ENCODE results near the gene HAPSTR1.
"Not testable (repeated sequence)": the region's sequence is repeated elsewhere in the genome, so short reads cannot be mapped to it uniquely, and the experiment has no call there.

Gene HAPSTR1

DNA sequence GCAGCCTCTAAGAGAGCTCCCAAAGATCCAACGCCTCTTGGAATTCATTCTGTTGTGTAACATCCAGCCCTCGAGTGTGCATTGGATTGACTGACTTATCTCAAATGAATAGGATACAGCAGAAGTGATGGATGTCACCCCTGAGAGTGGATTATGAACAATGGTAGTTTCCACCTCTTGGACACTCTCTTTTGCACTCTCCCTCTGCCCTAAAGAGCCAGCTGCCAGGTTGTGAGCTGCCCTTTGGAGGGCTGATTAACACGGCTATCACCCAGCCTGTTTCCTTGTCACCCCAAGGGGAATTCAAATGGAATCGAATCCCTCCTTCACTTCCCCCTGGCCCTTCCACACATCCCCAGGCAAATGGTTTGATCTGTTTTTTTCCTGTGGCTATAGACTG, 21.2 kb upstream of the HAPSTR1 start:
- FAIRE-seq: no peak
- no peak for DNase-seq (ENCODE audit: insufficient read length, low spot score)

DNA sequence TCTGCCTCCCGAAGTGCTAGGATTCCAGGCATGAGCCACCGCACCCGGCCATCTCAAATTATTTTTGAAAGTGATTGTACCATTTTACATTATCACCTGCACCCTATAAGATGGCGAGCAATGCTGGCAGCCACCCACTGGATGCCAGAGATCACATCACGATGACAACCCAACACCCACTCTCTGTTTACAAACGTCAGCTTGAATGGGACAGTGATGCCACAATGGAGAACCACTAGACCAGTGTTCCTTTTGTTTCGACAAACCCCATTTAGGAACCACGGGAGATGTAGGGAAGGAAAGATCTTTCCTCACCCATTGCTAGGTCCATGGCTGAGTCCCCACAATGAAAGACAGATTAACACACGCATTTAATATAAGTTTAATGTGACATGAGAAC, 20.1 kb upstream of the HAPSTR1 start:
- DNase-seq (ENCODE audit: insufficient read length, low spot score) (no peak), FAIRE-seq (no peak)

DNA sequence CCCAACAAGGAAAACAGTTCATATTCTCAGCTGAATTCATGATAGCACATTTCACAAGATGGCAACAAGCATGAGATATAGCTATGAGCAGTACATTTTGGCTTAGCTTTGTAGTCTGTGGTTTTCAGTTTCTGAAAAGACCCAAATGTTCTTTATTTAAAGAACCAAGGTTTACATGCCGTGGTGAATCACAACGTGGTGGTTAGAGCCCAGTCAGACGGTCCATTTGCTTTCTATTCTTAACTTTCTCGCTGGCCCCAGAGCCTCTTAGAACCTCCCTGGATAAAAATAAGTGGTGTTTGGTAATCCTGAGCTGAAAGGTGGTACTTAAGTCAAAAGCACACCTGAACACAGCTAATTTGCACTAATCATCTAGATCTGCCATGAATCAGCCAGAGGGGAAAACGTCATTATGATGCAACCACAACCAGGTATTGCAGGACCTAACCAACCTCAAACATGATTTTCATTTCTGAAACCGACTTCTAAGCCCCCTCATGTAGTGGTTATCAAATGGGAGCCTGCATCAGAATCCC, 18.6 kb upstream of the HAPSTR1 start:
- FAIRE-seq: peak; percentile 54
- DNase-seq (ENCODE audit: insufficient read length, low spot score): no peak

DNA sequence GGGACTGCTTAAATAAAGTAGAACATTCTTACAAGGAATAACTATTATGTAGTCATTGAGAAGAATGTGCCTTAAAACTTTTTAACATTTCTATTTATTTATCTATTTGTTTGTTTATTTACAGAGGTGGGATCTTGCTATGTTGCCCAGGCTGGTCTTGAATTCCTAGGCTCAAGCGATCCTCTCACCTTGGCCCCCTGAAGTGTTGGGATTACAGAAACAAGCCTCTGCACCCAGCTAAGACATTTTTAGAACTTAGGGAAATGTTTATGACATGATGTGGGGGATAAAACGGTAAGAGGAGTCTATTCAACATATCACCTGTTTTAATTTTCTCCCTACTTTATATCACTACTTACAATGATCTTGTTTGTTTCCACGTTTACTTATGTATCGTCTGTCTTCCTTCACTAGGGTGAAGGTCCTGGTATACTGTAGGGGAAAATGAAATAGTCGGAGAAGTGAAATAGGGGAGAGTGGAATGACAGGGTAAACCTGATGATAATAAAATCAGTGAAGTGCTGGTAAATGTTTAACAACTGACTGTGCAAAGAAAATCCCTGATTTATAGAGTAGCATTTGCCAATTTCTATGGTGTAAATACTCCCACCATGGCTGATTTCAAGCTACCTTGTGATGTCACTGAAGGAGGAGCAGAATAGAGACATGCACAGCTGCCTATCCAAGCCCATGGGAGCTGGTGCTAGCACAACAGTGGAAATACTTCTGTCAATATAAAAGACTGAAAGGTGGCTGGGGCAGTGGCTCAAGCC, 16.0 kb upstream of the HAPSTR1 start:
- FAIRE-seq: no peak
- no peak for DNase-seq (ENCODE audit: insufficient read length, low spot score)

DNA sequence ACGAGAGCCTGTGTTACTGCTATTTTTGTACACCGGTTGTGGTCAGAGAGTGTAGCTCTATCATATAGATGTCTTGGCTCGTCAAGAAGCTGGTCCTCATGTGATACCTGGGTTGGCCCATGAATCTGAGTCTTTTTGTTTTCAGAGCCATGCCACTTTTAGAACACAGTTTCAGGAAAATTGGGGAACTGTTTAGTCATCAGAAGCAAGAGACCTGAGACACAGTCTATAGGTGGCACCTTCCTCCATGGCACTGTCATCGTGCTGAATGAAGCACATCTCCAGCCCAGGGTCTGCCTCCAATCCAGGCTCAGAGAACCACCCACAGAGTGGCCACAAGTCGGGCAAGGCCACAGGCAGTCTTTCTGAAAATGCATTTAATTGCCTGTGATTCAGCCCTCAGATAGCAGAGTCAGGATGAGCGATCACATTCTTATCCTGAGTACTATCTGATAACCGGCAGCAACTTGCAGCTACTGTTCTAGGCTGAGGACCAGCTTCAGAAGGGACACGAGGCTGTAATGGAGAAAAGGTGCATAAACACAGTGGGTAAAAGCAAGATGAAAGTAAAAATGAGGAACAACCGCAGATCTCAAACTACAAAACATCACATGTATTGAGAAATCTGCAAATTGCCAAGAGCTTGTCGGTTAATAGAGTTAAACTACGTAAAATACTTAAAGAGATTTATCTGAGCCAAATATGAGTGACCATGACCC, 14.2 kb upstream of the HAPSTR1 start:
- DNase-seq (ENCODE audit: insufficient read length, low spot score): no peak
- no peak for FAIRE-seq

DNA sequence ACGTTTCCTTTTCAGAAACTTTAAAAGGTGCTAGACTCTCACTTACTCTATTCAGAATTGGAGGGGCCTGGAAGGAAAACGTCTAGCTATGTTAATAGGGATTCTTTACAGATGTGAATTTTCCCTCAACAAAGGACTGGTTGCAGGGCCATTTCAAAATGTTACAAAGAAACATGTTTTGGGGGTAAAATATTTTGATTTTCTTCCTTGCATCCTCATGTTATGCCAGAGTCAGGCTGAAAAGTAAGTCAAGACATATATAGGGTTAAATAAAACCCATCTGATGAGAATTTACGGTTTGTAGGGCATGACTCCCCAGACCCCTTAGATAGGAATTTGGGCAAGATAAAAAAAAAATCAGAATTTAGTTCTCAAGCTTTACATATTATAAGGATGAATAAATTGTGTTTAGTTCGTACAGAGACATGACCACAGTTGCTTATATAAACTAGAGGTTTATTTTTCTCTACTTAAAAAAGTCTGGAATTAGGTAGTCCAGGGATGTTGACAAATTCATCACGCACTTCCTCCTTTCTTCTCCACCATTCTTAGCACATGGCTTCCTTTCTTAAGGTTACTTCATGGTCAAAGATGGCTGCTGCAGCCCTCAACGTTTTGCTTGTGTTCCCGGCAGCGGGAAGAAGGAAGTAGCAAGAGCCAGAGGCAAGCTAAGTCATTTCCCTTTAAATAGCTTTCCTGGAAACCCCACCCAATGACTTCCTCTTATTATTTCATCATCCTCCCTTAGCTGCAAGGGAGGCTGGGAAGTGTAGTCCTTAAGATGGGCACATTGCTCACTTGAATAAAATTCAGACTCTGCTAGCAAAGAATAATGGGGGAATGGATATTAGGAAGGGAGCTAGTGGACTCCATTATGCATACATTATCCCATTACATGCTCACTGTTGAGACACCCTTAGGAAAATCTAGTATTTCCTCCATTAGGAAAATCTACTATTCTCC, 12.7 kb upstream of the HAPSTR1 start:
- DNase-seq (ENCODE audit: insufficient read length, low spot score): not testable (repeated sequence)
- peak; percentile 33 for FAIRE-seq

DNA sequence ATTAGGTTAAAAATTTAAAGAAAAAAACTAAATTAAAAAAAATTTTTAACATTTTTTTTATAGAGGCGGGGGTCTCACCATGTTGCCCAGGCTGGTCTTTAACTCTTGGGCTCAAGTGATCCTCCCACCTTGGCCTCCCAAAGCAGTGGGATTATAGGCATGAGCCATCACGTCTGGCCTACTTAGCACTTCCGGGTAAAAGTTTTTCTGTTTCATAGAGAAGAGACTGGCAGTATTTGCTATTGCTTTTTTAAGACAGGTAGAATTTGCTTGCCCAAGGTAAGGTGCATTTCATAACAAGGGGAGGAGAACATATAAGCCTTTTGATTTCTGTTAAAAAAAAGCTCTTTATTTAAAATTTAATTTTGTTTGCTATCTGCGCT, 12.0 kb upstream of the HAPSTR1 start:
- FAIRE-seq (no peak), DNase-seq (ENCODE audit: insufficient read length, low spot score) (no peak)

DNA sequence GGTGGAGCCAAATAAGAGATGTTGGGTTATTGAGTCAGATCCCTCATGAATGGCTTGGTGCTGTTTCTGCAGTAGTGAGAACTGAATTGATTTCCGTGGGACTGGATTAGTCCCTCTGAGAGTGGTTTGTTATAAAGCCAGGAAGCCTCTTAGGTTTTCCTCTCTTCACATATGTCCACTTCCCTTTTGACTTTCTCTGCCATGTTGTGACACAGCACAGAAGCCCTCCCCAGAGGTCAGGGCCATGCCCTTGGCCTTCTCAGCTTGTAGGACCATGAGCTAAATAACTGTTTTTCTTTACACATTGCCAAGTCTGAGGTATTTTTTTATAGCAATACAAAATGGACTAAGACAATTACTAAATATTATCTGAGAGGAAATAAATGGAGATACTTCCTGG, 10.3 kb upstream of the HAPSTR1 start:
- DNase-seq (ENCODE audit: insufficient read length, low spot score): no peak
- FAIRE-seq: no peak

DNA sequence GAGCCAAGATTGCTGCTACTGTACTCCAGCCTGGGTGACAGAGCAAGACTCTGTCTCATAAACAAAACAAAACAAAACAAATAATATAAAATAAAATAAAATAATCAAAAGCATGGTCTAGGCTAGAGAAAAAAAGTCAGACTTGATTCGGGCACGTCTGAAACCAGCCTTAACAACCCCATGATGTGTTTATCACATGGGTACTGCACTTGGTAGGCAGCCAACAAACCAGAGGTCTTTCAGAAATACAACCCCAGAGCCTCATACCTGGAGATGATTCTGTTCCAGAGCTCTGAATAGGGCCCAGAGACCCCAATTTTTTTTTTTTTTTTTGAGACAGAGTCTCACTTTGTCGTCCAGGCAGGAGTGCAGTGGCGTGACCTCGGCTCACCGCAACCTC, 9.6 kb upstream of the HAPSTR1 start:
- no peak for FAIRE-seq
- no peak for DNase-seq (ENCODE audit: insufficient read length, low spot score)

DNA sequence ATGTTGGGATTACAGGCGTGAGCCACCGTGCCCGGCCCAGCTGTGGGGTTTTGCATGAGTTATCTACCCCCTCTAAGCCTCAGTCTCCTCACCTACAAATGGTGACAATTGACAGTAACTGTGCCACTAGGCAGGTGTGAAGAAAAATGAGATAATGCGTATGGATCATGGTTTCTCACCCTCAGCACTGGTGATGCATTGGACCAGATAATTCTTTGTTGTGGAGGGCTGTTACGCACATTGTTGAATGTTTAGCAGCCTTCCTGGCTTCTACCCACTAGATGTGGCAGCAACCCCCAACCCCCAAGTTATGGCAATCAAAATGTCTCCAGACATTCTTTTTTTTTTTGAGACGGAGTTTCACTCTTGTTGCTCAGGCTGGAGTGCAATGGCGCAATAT, 9.0 kb upstream of the HAPSTR1 start:
- FAIRE-seq (no peak), DNase-seq (ENCODE audit: insufficient read length, low spot score) (no peak)

DNA sequence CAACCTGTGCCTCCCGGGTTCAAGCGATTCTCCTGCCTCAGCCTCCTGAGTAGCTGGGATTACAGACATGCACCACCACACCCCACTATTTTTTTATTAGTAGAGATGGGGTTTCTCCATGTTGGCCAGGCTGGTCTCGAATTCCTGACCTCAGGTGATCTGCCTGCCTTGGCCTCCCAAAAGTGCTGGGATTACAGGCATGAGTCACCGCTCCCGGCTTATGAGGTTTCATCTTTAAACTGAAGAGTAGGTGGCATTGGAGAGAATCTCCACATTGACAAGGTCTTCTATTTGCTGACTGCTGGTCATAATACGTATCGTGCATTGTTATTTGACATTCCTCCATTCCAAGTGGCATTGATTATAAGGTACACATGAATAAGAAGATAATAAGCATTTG, 3.7 kb upstream of the HAPSTR1 start:
- DNase-seq (ENCODE audit: insufficient read length, low spot score); FAIRE-seq: not testable (repeated sequence)

DNA sequence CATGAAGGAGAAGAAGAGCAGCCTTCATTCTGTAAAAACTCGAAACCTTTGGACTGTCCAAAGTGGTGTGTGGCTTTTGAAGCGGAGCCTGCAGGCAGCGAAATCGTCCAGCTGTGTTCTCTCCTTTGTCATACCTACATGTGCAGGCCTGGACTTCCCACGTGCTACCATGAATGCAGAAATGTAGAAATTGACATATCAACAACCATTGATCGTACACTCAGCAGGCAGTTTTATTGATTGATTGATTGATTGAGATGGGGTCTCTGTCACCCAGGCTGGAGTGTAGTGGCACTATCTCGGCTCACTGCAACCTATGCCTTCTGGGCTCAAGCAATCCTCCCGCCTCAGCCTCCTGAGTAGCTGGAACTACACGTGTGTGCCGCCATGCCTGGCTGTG, 2.6 kb upstream of the HAPSTR1 start:
- DNase-seq (ENCODE audit: insufficient read length, low spot score) (no peak), FAIRE-seq (no peak)

DNA sequence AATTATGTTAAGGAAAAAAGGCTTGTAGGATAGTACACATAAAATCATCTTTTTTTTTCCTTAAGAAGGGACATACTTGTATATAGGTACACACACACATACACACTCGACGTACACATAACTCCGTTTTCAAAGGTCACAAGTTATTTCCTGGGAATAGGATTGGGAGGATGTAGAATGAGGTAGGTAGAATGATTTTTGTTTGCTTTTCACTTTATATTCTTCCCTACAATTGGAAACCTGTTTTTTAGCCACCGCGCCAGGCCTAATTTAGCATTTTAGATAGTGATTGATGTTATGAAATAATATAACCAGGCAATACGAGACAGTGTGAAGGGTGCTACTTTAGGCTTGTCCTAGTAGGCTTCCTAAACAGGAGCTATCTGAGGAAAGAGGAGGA, 1.8 kb upstream of the HAPSTR1 start:
- FAIRE-seq: no peak
- no peak for DNase-seq (ENCODE audit: insufficient read length, low spot score)

DNA sequence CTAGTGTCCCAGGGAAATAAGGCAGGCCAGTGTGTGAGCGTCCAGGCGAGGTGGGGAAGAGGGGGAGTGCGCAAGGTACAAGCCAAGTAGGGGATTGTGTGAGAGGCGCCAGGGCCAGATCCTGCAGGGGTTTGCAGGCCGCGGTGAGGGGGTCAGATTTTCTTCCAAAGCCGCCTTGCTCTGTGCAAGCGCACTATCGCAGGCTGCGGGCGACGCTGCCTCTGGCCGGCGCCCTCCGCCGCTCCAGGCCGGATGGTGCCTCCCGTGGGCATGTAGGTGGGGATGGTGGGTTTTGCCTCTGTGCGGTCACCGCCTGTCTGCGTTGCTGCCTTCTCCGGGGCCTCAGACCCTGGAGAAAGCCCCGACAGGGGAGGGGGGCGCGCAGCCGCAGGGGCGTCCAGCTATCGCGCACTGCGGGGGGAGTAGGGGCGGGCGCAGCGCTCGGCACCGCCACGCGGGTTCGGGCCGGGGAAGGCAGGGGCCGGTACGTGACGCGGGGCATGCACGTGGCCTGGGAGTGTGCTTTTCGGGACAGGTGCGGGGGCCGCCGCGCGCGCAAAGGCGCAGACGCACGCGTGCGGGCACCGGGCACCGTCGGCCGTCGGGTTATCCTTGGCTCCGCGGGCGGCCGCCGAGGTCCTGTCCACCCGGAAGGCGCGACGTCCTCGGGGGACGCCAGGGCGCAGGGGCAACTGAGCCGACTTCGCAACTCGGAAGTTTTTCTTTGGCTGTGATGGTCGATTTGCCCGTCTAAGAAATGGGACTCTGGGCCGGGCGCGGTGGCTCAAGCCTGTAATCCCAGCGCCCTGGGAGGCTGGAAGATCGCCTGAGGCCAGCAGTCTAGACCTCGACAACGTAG, 1.1 kb upstream of the HAPSTR1 start:
- FAIRE-seq: no peak

DNA sequence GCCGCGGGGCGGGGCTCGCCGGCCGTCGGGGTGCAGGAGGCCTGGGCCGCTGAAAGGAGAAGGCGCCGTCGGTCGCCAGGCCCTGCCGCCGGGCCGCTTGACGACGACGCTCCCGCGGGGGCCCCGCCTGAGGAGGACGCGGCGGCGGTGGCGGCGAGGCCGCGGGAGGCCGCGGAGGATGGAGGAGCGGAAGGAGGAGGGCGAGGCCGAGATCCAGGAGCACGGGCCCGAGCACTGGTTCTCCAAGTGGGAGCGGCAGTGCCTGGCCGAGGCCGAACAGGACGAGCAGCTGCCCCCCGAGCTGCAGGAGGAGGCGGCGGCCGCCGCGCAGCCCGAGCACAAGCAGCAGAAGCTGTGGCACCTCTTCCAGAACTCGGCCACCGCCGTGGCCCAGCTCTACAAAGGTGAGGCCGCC, 430 bp downstream of the HAPSTR1 start:
- no peak for DNase-seq (ENCODE audit: insufficient read length, low spot score)
- no peak for FAIRE-seq

More for the DNA sequence above, 1.1 kb upstream of the HAPSTR1 start:
- DNase-seq (ENCODE audit: insufficient read length, low spot score): no peak

DNA sequence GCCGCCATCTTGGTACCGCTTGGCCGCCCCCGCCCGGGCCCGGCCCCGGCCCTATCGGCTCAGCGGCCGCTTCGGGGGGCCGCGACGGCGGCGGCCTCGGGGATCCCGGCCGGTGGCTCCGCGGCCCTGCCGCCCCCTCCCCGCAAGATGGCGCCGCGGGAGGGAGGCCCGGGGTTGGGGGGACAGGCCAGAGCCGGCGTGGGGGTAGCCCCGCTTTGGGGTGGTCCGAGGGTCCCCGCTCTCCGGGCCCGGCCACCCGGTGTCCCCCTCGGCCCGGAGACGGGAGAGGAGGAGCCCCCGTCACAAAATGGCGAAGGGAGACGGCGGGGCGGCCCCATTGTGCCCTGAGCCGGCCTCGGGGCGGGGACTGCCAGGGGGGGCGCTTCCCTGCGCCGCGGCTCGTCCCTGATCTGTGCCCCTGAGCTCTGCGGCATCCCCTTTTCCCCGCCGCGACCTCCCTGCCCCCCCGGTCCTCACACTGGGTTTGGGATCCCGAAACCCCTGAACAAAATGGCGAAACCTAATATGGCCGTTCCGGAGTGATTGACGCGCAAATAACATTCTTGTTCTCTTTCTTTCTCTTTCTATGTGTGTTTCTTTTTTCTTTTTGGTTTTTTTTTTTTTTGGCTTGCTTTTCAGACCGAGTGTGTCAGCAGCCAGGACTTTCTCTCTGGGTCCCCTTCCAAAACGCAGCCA, 986 bp downstream of the HAPSTR1 start:
- DNase-seq (ENCODE audit: insufficient read length, low spot score) (no peak), FAIRE-seq (no peak)

DNA sequence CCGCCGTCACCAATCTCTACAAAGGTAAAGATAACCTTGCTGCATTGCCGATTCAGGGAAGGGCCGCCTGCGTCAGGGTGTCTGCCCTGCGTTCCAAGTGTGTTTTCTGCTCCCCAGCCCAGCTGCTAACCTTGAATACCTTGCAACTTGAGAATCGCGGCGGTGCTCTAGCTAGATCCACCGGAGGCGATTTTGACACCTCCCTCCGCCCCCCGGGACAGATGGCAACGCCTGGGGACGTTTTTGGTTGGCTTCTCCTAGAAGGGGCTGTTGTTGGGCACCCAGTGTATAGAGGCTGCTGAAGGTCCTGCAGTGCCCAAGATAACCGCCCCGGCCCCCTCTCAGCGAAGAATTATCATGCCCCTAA, 1.5 kb downstream of the HAPSTR1 start:
- DNase-seq (ENCODE audit: insufficient read length, low spot score) (no peak), FAIRE-seq (no peak)

DNA sequence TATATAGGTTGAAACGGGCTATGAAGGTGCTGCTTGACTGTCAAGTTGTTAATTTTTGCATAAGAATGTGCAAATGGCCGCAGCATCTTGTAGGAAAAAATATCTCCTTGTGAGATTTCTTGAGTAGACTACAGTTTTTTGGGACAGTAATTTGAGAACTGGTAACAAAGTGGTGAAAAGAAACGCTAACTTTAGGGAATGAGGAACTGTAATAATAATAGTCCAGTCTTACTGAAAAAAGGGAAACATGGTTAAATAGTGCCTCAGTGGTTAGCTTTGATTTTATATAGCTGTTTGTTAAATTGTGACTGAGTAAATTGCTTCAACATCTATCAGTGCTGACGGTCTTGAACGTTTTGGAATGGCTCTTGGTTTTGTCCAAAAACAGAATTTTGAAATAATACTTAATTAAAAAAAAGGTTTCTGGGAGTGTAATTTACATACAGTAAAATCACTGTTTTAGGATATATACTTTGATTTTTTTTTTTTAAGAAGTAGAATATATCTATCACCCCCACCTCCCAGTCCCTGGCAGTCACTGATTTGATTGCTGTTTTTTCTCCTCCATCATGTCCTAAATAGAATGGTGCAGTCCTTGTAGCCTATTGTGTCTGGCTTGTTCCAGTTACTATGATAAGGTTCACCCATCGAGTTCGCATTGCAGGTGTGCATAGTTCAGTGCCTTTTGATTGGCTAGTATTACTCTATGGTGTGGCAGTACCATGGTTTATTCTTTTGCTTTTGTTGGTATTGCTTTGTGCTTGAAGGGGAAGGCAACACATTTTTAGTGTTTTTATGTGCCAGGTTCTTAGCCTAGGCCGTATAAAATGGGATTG, 2.8 kb downstream of the HAPSTR1 start:
- FAIRE-seq (peak; percentile 82), DNase-seq (ENCODE audit: insufficient read length, low spot score) (no peak)

DNA sequence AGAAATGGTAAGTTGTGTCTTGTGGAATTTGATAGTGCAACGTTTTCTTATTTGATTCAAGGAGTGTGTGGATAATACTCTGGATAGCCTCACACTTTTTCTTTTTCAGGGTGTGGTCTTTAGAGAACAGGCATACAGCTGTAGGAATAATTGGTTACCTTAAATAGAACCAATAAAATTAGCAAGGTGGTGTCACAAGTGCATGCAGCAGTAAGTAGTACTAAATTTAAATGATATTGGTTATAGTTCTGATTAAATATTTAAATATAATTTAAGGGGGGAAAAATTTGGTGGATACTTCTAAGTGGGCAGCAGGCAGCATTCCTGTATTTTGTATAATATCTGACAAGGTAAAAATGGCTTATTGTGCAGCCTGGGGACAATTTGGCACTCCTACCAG, 3.7 kb downstream of the HAPSTR1 start:
- FAIRE-seq: no peak

More for the DNA sequence above, 3.7 kb downstream of the HAPSTR1 start:
- DNase-seq (ENCODE audit: insufficient read length, low spot score): no peak

Measured in GM19239 (cell line).